Measurements from ENCODE around the gene JUND. TPM values are rescaled to one million over a fixed set of nuclear protein-coding genes. Genes with fewer than 3 reads are reported as not detected.

The JUND gene
- total RNA-seq, 2 donors from 2014 or later, result 521 to 844 TPM

- no peaks in the 10 kb centered on the region for H3K9me3 ChIP-seq
- peaks cover 5% of the 10 kb centered on the region for H3K4me1 ChIP-seq (replicated peaks)
- TF ChIP-seq, protein P1, sequence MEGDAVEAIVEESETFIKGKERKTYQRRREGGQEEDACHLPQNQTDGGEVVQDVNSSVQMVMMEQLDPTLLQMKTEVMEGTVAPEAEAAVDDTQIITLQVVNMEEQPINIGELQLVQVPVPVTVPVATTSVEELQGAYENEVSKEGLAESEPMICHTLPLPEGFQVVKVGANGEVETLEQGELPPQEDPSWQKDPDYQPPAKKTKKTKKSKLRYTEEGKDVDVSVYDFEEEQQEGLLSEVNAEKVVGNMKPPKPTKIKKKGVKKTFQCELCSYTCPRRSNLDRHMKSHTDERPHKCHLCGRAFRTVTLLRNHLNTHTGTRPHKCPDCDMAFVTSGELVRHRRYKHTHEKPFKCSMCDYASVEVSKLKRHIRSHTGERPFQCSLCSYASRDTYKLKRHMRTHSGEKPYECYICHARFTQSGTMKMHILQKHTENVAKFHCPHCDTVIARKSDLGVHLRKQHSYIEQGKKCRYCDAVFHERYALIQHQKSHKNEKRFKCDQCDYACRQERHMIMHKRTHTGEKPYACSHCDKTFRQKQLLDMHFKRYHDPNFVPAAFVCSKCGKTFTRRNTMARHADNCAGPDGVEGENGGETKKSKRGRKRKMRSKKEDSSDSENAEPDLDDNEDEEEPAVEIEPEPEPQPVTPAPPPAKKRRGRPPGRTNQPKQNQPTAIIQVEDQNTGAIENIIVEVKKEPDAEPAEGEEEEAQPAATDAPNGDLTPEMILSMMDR (IDR thresholded peaks at IDR 0.05), result no peak
- no peak for TF ChIP-seq POLR2A (IDR thresholded peaks at IDR 0.05)
- TF ChIP-seq POLR2AphosphoS5 (IDR thresholded peaks at IDR 0.05), result no peak
- intact Hi-C loops (cut with DNase I), result no loop called here
- H3K27me3 ChIP-seq (replicated peaks; ENCODE audit: insufficient read depth), result no peaks in the 10 kb centered on the region
- H3K27ac ChIP-seq, result no peak overlapping the region
- no peak for DNase-seq (ENCODE audit: low spot score)
- H3K4me3 ChIP-seq, result no peak overlapping the region
- 90% methylated on average over 27 of the region's 33 CpGs for WGBS
- peaks cover 0 to 18% of the 10 kb centered on the region in 2 donors for H3K36me3 ChIP-seq
Measured at GRCh38 chr19:18309525-18310064, 28.2 kb upstream of the JUND start.

DNA sequence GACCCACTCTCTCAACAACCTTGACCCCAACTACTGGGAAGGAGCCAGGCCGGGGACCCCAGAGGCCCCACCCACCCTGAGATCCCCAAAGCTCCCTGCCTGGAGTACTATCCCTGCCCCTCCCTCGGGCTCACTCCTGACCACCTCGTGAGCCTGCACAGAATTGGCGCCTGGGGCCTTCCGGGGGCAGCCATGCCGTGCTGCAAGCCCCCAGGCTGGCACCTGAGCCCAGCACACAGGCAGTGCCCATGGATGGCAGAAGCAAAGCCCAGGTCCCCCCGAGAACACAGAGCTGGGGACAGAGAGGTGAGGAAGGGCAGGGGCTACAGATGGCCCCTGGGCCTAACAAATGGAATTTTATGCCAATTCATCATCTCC lies 27.5 kb upstream of the JUND start:
- H3K27ac ChIP-seq, result no peak overlapping the region
- no peak overlapping the region for H3K4me3 ChIP-seq
- TF ChIP-seq POLR2AphosphoS5 (IDR thresholded peaks at IDR 0.05), result no peak
- no peak for TF ChIP-seq POLR2A (IDR thresholded peaks at IDR 0.05)
- TF ChIP-seq, protein P1 (IDR thresholded peaks at IDR 0.05), result no peak
- H3K4me1 ChIP-seq (replicated peaks), result peaks cover 5% of the 10 kb centered on the region
- no peaks in the 10 kb centered on the region for H3K9me3 ChIP-seq
- WGBS, result 81% methylated on average over 7 of the region's 7 CpGs
- DNase-seq (ENCODE audit: low spot score), result no peak
- intact Hi-C loops (cut with DNase I), result no loop called here
- no peaks in the 10 kb centered on the region for H3K27me3 ChIP-seq (replicated peaks; ENCODE audit: insufficient read depth)
- H3K36me3 ChIP-seq, result peaks cover 0 to 18% of the 10 kb centered on the region in 2 donors

DNA sequence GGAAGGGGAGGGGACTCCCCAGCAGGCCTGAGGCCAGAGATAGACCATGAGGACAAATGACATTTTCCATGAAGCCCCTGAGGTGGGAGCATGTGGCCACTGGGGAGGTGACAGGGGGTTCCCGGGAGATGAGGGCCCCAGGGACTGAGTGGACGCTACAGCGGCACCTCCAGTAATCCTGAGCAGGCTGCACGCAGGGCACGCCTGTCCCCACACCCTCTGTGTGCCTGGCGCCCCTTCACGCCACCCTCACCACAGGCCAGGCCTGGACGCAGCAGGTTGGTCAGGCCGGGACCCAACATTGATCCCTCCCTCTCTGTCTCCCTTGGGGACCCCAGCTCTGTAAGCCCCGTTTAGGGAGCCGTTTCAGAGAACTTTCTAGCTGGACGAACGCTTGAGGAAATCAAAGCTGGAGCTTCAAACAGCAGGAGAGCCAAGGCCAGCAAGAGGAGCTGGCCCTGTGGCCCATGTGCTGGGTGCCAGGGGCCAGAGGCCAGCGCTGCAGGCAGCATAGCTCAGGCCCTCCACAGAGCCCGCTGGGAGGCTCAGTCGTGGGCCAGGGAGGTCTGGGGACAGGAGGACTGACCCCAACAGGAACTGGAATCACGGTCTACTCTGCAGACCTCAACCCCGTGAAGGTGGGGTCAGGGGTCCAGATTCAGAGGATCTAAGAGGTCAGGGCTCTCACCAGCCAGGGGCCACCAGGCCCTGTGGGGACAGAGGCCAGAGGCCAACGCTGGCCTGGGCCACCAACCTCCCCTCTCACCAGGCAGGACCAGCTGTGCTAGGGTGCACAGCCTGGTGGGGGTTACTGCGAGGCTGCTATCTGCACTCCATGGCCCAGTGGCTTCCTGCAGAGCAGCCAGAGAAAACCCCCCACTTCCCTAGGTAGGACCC lies 26.9 kb upstream of the JUND start:
- WGBS, result 84% methylated on average over 20 of the region's 20 CpGs
- Histone ChIP-seq H3K36me3 (peaks cover 0 to 18% of the 10 kb centered on the region in 2 donors), H3K27me3 (replicated peaks; ENCODE audit: insufficient read depth) (no peaks in the 10 kb centered on the region), H3K9me3 (no peaks in the 10 kb centered on the region), H3K4me3 (no peak overlapping the region), H3K27ac (peak overlapping the region in 1 of 2 donors; percentile 95), H3K4me1 (replicated peaks) (peaks cover 5% of the 10 kb centered on the region)
- no peak for TF ChIP-seq POLR2AphosphoS5 (IDR thresholded peaks at IDR 0.05)
- no peak for TF ChIP-seq POLR2A (IDR thresholded peaks at IDR 0.05)
- TF ChIP-seq, protein P1 (IDR thresholded peaks at IDR 0.05), result no peak
- intact Hi-C loops (cut with DNase I), result no loop called here
- DNase-seq (ENCODE audit: low spot score), result no peak

- 83% methylated on average over 19 of the region's 19 CpGs for WGBS
- no peak for DNase-seq (ENCODE audit: low spot score)
- intact Hi-C loops (cut with DNase I), result no loop called here
- peaks cover 0 to 16% of the 10 kb centered on the region in 2 donors for H3K36me3 ChIP-seq
- H3K4me1 ChIP-seq (replicated peaks), result peaks cover 5% of the 10 kb centered on the region
- H3K4me3 ChIP-seq, result no peak overlapping the region
- no peaks in the 10 kb centered on the region for H3K9me3 ChIP-seq
- H3K27me3 ChIP-seq (replicated peaks; ENCODE audit: insufficient read depth), result no peaks in the 10 kb centered on the region
- TF ChIP-seq, protein P1 (IDR thresholded peaks at IDR 0.05), result no peak
- no peak for TF ChIP-seq POLR2A (IDR thresholded peaks at IDR 0.05)
- TF ChIP-seq POLR2AphosphoS5 (IDR thresholded peaks at IDR 0.05), result no peak
- peak overlapping the region in 1 of 2 donors; percentile 95 for H3K27ac ChIP-seq
Measured at GRCh38 chr19:18307271-18307681, 25.9 kb upstream of the JUND start.

Data from prostate gland (tissue), 2 donors.